ENCODE results near the gene MUC12. TPM values are rescaled to one million over a fixed set of nuclear protein-coding genes. Genes with fewer than 3 reads are reported as not detected.

The MUC12 gene
- total RNA-seq, 1 experiment from 2014 or later, result 11.5 TPM

DNA sequence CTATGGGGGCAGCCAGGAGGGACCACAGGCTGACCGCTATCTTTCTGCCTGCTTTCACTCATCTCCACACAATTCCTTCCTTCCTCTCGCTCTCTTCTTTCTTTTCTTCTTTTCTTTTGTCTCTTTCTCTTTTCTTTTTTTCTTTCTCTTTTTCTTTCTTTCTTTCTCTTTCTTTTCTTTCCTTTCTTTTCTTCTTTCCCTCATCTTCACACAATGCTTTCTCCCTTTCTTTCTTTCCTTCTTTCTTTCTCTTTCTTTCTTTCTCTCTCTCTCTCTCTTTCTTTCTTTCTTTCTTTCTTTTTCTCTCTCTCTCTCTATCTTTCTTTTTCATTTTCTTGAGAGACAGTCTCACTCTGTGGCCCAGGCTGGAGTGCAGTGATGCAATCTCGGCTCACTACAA is 6.8 kb upstream of the MUC12 start:
- Histone ChIP-seq H3K9ac (ENCODE audit: extremely low read depth, insufficient read length, low read length) (no peak overlapping the region), H3K18ac (ENCODE audit: insufficient read length, low read depth, low read length) (no peak overlapping the region), H3T11ph (ENCODE audit: low read length) (no peak overlapping the region), H3K79me1 (ENCODE audit: insufficient read depth, low read depth, low read length, poor library complexity, severe bottlenecking) (no peaks in the 10 kb centered on the region), H4K8ac (replicated peaks; ENCODE audit: insufficient read length, low read depth, low read length) (no peak overlapping the region), H4K91ac (ENCODE audit: insufficient read length, low read depth, low read length) (no peak overlapping the region), H2BK20ac (ENCODE audit: low read depth, low read length, poor library complexity, severe bottlenecking) (no peak overlapping the region), H3K23ac (ENCODE audit: insufficient read length, low read depth, low read length) (no peak overlapping the region), H2AK5ac (ENCODE audit: insufficient read length, low read length) (no peak overlapping the region), H2BK15ac (ENCODE audit: low read depth, low read length) (no peak overlapping the region), H3K27ac (ENCODE audit: insufficient read length, low read depth, low read length) (no peak overlapping the region), H4K20me1 (ENCODE audit: control insufficient read depth, insufficient read depth, insufficient read length) (no peaks in the 10 kb centered on the region), H3K79me2 (ENCODE audit: insufficient read depth, low read length) (no peaks in the 10 kb centered on the region), H3K9me3 (ENCODE audit: control insufficient read depth, low read depth, low read length) (no peaks in the 10 kb centered on the region), H2AFZ (ENCODE audit: low read length) (no peak overlapping the region), H2BK120ac (ENCODE audit: low read depth, low read length, poor library complexity, severe bottlenecking) (no peak overlapping the region), H3K14ac (ENCODE audit: insufficient read depth, low read length) (no peak overlapping the region), H3K4ac (ENCODE audit: low read depth, low read length) (no peak overlapping the region), H2BK12ac (ENCODE audit: insufficient read length, low read depth, low read length) (no peak overlapping the region), H3K23me2 (ENCODE audit: insufficient read length, low read depth, low read length, poor library complexity, severe bottlenecking) (peaks cover 12% of the 10 kb centered on the region), H3K56ac (ENCODE audit: insufficient read length, low read depth, low read length) (no peak overlapping the region), H2BK5ac (ENCODE audit: insufficient read length, low read length) (no peak overlapping the region), H3K4me1 (ENCODE audit: insufficient read depth, low read length) (peaks cover 5% of the 10 kb centered on the region; the same call in 1 of the 2 replicates), H3K4me2 (ENCODE audit: insufficient read depth, insufficient read length, low read length) (no peak overlapping the region), H3K27me3 (ENCODE audit: insufficient read depth, low read length) (peaks cover 6% of the 10 kb centered on the region; the same call in 1 of the 2 replicates), H4K5ac (ENCODE audit: insufficient read length, low read depth, low read length) (no peak overlapping the region)
- 100% methylated on average over 1 of the region's 3 CpGs for WGBS (ENCODE audit: extremely low coverage, insufficient read length, low lambda C conversion rate)
- Mint-ChIP-seq H3K27ac (no peak overlapping the region), H3K27me3 (ENCODE audit: low read depth) (peaks cover 41% of the 10 kb centered on the region), H3K4me3 (no peak overlapping the region), H3K9me3 (no peaks in the 10 kb centered on the region; a peak in 1 of 5 replicates), H3K36me3 (ENCODE audit: insufficient read depth in 1 of 3, low read depth in 3 of 3) (peaks cover 0 to 8% (median 0%) of the 10 kb centered on the region in 3 experiments; a peak in 2 of 7 replicates), H3K4me1 (peaks cover 18 to 20% of the 10 kb centered on the region in 2 experiments)
- TF ChIP-seq, protein P1, sequence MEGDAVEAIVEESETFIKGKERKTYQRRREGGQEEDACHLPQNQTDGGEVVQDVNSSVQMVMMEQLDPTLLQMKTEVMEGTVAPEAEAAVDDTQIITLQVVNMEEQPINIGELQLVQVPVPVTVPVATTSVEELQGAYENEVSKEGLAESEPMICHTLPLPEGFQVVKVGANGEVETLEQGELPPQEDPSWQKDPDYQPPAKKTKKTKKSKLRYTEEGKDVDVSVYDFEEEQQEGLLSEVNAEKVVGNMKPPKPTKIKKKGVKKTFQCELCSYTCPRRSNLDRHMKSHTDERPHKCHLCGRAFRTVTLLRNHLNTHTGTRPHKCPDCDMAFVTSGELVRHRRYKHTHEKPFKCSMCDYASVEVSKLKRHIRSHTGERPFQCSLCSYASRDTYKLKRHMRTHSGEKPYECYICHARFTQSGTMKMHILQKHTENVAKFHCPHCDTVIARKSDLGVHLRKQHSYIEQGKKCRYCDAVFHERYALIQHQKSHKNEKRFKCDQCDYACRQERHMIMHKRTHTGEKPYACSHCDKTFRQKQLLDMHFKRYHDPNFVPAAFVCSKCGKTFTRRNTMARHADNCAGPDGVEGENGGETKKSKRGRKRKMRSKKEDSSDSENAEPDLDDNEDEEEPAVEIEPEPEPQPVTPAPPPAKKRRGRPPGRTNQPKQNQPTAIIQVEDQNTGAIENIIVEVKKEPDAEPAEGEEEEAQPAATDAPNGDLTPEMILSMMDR (conservative IDR thresholded peaks at IDR 0.05), result no peak
- no peak for DNase-seq

All from H9 (cell line).